ENCODE results near the gene PRRG4. TPM values are rescaled to one million over a fixed set of nuclear protein-coding genes. Genes with fewer than 3 reads are reported as not detected.

PRRG4 gene
- total and polyA plus RNA-seq, 2 of the 13 experiments (the other 11 are each of a cell fraction or from before 2014, with no cell fraction given): 0.24 to 0.95 TPM

GRCh38 chr11:32899438-32899837 is 69.7 kb downstream of the PRRG4 start:
- DNase-seq (ENCODE audit: low spot score) (no peak), ATAC-seq (no peak), FAIRE-seq (no peak)
- in situ Hi-C loops (cut with HindIII; ENCODE audit: extremely low pct_ligation_motif_present, low pct_unique_long_range_greater_than_20kb): no loop called here
- Histone ChIP-seq H3K4me2 (ENCODE audit: low read depth, low read length) (no peak overlapping the region), H3K36me3 (replicated peaks in 1 of 2; ENCODE audit: control insufficient read depth in 1 of 2, insufficient read depth in 2 of 2, low read length in 2 of 2) (peaks cover 0 to 5% of the 10 kb centered on the region in 2 experiments; a peak in 4 of 5 replicates), H3K79me2 (ENCODE audit: insufficient read depth, low read length) (peaks cover 97% of the 10 kb centered on the region), H3K4me3 (replicated peaks in 1 of 3; ENCODE audit: insufficient read depth in 1 of 3, low read depth in 2 of 3, low read length in 3 of 3) (no peak overlapping the region), H3K9me3 (ENCODE audit: low read length) (no peaks in the 10 kb centered on the region), H3K4me1 (ENCODE audit: insufficient read depth, low read length) (peaks cover 16% of the 10 kb centered on the region), H4K20me1 (ENCODE audit: insufficient read depth, low read length) (peaks cover 7% of the 10 kb centered on the region; the same call in 1 of the 2 replicates), H2AFZ (ENCODE audit: low read length) (no peak overlapping the region), H3K9ac (ENCODE audit: insufficient read depth, low read depth, low read length) (no peak overlapping the region), H3K27me3 (ENCODE audit: control insufficient read depth in 1 of 2, insufficient read depth in 2 of 2, low read length in 2 of 2) (no peaks in the 10 kb centered on the region), H3K27ac (ENCODE audit: extremely low read length, insufficient read depth, low read length) (no peak overlapping the region)
- ChIA-PET CTCF (ENCODE audit: low intra/inter-chr PET ratio, low total read pairs) (no interaction called here), POLR2A (no interaction called here)
- BruUV-seq (replicated peaks): no TSS peak
- intact Hi-C loops (cut with micrococcal nuclease; ENCODE audit: unreplicated experiment): no loop called here
- TF ChIP-seq ZNF17 (CRISPR knock-in tag; IDR thresholded peaks at IDR 0.05): no peak
- TF ChIP-seq LRRFIP1 (CRISPR knock-in tag; conservative IDR thresholded peaks at IDR 0.05): no peak
- TF ChIP-seq ZXDC (CRISPR knock-in tag; IDR thresholded peaks at IDR 0.05): no peak
- TF ChIP-seq ZNF772 (CRISPR knock-in tag; IDR thresholded peaks at IDR 0.05): no peak
- no peak for TF ChIP-seq ELF4 (CRISPR knock-in tag; IDR thresholded peaks at IDR 0.05; ENCODE audit: borderline replicate concordance)
- TF ChIP-seq CBX2 (IDR thresholded peaks at IDR 0.05; ENCODE audit: low read depth, low read length): no peak
- TF ChIP-seq CBX2 (CRISPR knock-in tag; IDR thresholded peaks at IDR 0.05; ENCODE audit: low read depth): no peak
- TF ChIP-seq ZNF251 (CRISPR knock-in tag; IDR thresholded peaks at IDR 0.05): no peak
- no peak for TF ChIP-seq CERS6 (CRISPR knock-in tag; IDR thresholded peaks at IDR 0.05)
- TF ChIP-seq CREBL2 (CRISPR knock-in tag; IDR thresholded peaks at IDR 0.05; ENCODE audit: borderline replicate concordance): no peak
